ENCODE results near the gene MTIF3.

Gene MTIF3

DNA sequence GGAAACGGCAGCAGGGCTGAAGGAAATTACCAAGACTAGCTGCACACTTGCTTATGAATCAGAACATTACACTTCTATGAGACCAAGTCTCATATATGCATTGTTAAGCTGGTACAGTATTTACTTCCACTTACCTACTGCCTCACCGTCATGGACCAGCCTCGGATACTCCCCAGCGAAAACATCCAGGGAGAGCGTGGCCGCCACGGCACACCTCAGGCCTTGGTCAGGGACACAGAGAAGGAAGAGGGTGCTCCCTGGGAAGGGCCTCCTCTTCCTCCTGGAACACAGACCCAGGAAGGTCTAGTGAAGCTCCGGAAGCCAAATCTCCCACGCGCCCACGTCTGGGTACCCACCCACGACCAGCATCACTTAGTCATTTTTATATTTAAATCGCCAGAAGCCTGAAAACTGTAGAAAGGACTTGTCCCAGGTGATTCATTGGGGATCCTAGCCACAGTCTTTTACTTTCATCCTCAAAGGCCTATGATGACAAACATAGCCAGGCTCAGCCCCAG is 24.4 kb upstream of the MTIF3 start:
- DNase-seq (ENCODE audit: low read depth) = no peak
- H3K4me3 ChIP-seq (ENCODE audit: low read length) = no peak overlapping the region
- TF ChIP-seq, protein P1, sequence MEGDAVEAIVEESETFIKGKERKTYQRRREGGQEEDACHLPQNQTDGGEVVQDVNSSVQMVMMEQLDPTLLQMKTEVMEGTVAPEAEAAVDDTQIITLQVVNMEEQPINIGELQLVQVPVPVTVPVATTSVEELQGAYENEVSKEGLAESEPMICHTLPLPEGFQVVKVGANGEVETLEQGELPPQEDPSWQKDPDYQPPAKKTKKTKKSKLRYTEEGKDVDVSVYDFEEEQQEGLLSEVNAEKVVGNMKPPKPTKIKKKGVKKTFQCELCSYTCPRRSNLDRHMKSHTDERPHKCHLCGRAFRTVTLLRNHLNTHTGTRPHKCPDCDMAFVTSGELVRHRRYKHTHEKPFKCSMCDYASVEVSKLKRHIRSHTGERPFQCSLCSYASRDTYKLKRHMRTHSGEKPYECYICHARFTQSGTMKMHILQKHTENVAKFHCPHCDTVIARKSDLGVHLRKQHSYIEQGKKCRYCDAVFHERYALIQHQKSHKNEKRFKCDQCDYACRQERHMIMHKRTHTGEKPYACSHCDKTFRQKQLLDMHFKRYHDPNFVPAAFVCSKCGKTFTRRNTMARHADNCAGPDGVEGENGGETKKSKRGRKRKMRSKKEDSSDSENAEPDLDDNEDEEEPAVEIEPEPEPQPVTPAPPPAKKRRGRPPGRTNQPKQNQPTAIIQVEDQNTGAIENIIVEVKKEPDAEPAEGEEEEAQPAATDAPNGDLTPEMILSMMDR (conservative IDR thresholded peaks at IDR 0.05; ENCODE audit: low read length) = no peak

DNA sequence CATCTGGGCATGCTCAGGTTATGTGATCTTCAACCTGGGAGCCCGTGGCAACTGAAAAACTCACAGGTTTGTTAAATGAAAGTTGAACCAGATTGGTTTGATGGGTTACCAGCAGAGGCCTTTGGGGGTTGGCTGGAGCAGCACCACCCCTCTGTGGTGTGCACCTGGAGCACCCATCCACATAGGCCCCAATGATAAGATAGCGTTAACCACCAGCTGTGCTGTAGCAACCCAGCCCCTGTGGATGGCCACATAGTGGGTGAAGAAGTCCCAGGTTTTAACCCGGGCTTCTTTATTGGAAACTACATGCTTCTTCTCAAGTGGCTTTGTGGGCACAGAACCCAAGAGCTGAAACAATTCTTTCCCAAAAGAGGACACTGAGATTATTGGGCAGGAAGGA is 22.6 kb upstream of the MTIF3 start:
- H3K4me3 ChIP-seq (ENCODE audit: low read length) = no peak overlapping the region
- no peak for DNase-seq (ENCODE audit: low read depth)
- TF ChIP-seq, protein P1 (conservative IDR thresholded peaks at IDR 0.05; ENCODE audit: low read length) = no peak

DNA sequence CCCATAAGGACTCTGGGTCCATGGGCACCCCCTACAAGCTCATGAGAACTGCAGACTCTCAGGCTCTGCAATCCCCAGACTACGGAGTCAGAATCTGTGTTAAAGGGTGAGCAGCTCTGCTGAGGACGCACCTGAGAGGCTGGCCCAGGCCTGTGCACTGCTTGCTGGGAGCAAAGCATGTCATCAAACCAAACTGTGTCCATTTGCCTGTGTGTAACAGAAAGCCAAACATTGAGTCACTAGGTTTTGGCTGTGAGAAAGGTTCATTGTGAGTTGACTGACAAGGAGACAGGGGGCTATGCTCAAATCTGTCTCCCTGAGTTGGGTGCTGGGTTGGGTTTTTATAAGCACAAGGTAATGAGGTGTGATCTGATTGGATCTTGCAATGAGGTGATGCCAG is 22.1 kb upstream of the MTIF3 start:
- TF ChIP-seq, protein P1 (conservative IDR thresholded peaks at IDR 0.05; ENCODE audit: low read length) = no peak
- no peak for DNase-seq (ENCODE audit: low read depth)
- no peak overlapping the region for H3K4me3 ChIP-seq (ENCODE audit: low read length)

DNA sequence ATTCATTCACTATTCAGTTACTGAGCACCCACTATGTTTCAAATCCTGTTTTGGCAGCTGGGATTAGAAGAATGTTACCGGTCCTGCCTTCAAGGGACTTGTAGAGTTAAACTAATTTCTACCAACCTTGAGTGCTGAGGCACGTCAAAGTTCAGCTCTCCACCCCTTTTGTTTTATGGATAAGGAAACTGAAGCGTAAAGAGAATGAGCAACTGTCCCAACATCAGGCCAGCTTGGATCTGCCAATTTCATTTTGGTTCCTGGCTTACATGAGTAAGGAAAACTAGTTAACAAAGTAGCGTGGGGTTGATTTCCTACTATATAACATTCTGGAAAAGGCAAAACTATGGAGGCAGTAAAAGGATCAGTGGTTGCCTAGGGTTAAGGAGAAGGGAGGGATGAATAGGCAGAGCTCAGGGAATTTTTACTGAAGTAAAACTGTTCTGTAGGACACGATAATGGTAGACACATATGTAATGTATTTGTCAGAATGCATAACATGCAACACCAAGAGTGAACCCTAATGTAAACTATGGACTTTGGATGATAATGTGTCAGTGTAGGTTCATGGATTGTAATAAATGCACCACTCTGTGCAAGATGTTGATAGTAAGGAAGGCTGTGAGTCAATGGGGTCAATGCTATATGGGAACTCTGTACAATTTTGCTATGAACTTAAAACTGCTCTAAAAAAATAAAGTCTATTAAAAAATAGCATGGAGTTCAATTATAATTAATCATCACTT is 19.9 kb upstream of the MTIF3 start:
- TF ChIP-seq, protein P1 (conservative IDR thresholded peaks at IDR 0.05; ENCODE audit: low read length) = no peak
- no peak overlapping the region for H3K4me3 ChIP-seq (ENCODE audit: low read length)

DNA sequence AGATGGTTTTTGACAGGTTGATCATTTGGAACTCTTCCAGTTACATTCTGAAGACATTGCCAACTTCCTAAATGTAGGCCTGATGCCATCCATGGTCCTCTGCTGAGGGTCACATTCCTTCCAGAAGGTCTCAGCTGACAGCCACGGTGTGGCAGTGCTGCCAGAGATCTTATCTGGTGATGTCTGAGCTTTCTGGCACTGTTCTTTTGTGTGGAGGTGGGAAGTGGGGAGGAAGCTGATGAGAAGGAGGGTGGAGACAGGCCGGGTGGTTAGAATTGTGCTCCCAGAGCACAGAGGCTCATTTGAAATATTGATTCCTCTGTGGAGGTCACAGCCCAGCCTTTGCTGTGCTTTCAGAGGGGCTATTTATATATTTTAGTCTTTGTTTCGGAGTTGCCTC is 16.1 kb upstream of the MTIF3 start:
- no peak for DNase-seq (ENCODE audit: low read depth)
- no peak overlapping the region for H3K4me3 ChIP-seq (ENCODE audit: low read length)
- TF ChIP-seq, protein P1 (conservative IDR thresholded peaks at IDR 0.05; ENCODE audit: low read length) = no peak

More for the DNA sequence above, 19.9 kb upstream of the MTIF3 start:
- DNase-seq (ENCODE audit: low read depth) = no peak

DNA sequence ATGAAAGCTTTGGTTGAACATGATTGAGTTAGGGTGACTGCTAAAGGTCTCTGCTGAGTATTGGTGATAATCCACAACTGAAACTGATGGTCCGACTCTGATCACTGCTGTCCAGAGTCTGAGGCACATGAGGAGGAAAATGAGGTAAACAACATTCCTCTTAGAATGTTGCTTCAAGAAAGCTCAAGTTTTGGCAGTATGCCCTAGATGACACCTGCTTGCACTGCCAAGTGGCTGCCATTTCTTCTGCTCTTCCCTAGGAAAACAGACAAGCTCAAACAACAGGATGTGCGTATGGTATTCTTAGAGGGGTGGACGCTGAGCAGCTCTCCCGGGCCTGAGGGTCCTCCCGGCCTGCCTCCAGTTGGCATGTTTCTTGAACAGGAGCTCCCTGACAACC is 15.2 kb upstream of the MTIF3 start:
- no peak for DNase-seq (ENCODE audit: low read depth)
- TF ChIP-seq, protein P1 (conservative IDR thresholded peaks at IDR 0.05; ENCODE audit: low read length) = no peak
- H3K4me3 ChIP-seq (ENCODE audit: low read length) = no peak overlapping the region

DNA sequence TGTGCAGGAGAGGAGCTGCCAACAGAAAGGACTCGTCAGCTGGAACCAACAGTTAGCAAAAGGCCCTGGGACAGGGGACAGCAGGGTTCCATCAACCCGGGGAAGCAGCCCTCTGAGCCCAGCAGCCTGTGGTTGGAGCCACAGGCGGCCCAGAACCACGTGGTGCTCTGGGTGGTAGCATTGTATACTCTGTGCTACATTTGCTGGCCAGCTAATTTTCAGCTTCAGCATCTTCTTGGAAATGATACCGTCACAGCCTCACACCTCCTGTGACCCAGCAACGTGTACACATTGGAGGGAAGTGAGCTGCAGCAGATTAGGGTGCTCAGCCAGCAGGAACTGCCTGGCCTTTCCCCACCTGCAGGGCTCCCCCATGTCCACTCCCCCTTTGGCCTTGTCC is 13.1 kb upstream of the MTIF3 start:
- TF ChIP-seq, protein P1 (conservative IDR thresholded peaks at IDR 0.05; ENCODE audit: low read length) = no peak
- H3K4me3 ChIP-seq (ENCODE audit: low read length) = no peak overlapping the region
- DNase-seq (ENCODE audit: low read depth) = no peak
